HG03108 (cell line): ENCODE data around the gene PTPRO.

ENCODE experiments used
- ATAC-seq: cut with Tn5 transposase; IDR thresholded peaks from one replicate; pipeline ENCODE4 v1.9.1; 2021; ENCODE audit warnings: moderate library complexity; ENCODE audit not compliant: unreplicated experiment

PTPRO gene

GRCh38 chr12:15346488-15346887 lies 24.2 kb downstream of the PTPRO start:
- ATAC-seq, result no peak

DNA sequence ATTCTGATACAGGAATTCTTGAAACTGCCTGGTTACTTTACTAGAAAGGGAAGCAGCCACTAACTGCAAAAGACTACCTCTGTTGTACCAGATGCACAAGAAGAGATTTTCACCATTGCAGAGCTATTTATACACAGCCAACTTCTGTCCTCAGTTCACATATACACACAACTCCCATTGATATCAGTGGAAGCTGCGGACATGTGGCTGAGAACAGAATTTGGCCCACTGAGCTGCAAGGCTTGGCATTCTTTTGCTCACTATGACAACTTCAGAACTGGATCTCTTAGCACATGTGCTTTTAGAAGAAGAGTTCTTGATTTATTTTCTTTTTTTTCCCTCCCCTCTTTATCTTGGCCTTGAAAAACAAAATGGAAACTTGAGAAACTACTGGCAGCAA lies 28.3 kb downstream of the PTPRO start:
- ATAC-seq, result no peak

- no peak for ATAC-seq
These were observed 33.5 kb downstream of the PTPRO start for GRCh38 chr12:15355766-15356165.

- ATAC-seq, result no peak
These were observed 34.6 kb downstream of the PTPRO start for GRCh38 chr12:15356951-15357364.

GRCh38 chr12:15364221-15365160 lies 42.2 kb downstream of the PTPRO start:
- no peak for ATAC-seq

GRCh38 chr12:15368812-15369211 lies 46.5 kb downstream of the PTPRO start:
- ATAC-seq, result no peak

DNA sequence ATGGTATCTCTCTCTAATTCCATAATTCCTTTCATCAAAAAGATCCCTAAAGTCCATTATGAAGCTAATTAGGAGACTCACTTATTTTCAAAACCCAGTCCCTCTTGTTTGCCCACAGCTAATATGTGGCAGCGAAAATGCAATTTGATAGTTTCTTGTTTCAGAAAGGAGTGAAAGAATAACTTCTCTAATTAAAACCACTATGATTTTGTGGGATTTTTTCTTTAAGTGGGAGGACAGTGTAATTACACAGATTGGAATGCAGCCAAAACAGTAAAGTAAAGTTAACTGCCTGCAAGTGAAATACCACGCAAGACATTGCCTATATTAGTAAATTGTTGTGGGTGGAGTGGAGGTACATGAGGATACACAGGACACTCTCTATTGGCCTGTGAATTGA lies 50.0 kb downstream of the PTPRO start:
- ATAC-seq, result no peak

- ATAC-seq, result no peak
These were observed 65.5 kb downstream of the PTPRO start for GRCh38 chr12:15387772-15388171.

DNA sequence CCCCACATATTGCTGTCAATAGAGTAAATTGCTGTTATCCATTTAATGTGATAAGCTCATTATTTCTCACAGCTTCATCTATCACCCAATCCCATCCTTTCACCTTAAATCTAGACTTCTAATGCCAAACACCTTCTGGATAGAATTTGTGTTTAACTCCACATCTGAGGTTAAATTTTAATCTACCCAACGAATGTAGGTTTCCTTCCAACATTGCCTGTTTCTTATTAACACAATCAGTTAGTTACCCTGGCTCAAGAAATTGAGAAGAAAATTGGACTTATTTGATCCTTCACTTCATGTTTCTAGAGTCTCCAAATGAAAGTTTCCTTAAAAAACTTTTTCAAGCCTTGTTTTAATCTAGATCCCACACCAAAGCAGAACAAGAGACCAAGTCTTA lies 67.3 kb downstream of the PTPRO start:
- no peak for ATAC-seq

GRCh38 chr12:15393037-15393436 lies 70.7 kb downstream of the PTPRO start:
- no peak for ATAC-seq

- ATAC-seq, result no peak
These were observed 71.7 kb downstream of the PTPRO start for GRCh38 chr12:15393995-15394394.

DNA sequence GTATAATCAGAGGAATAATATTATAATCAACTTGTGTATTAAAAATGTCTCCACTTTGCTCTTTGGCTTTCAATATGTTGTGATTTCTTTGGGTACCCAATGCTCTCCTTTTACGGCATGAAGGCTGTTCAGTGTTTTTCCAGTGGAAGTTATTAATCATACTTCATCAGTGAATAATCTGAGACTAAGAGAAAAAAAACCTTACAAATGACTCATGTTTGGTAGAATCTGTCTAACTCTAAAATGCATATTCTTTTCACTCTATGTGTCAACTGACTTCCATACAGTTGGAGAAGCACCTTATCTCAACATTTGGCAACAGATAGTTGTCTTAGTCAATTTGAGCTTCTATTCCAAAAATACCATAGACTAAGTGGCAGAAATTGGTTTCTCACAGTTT lies 82.2 kb downstream of the PTPRO start:
- ATAC-seq, result no peak

DNA sequence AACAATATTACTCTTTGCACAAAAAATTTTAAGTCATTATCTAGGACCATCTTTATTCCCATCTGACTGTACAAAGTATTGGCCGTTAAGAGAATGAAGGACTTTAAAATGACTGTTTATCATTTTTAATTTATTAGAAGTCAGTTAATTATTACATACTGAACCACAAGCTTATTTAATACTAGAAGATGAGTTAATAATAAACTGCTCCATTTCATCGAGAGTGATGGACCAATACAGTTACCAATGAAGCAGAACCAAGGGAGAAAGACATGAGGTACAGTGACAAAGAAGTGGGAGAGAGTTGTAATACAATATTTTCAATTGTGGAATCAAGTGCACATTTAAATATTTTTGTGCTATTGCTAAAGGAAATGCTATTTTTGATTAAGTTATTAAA lies 83.3 kb downstream of the PTPRO start:
- ATAC-seq, result no peak

DNA sequence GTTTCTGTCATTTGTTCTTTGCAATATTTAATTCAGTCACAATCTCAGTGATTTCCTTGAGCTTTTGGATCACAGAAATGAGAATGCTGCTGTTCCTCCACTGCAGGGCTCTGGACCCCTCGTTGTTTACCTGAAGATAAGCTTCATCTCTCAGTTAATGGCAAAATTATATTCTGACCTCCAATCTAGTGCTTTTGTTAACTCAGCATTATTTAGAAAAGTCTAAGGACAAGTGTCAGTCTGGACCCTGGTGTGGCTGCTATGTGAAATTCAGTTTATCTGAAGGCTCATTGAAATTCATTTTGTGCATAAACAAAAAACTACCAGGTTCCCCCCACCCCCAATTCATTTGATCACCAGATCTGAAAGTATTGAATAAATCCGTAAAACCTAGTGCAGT lies 84.7 kb downstream of the PTPRO start:
- no peak for ATAC-seq

GRCh38 chr12:15411842-15412241 lies 89.5 kb downstream of the PTPRO start:
- no peak for ATAC-seq

- ATAC-seq, result no peak
These were observed 95.4 kb downstream of the PTPRO start for GRCh38 chr12:15417691-15418090.

DNA sequence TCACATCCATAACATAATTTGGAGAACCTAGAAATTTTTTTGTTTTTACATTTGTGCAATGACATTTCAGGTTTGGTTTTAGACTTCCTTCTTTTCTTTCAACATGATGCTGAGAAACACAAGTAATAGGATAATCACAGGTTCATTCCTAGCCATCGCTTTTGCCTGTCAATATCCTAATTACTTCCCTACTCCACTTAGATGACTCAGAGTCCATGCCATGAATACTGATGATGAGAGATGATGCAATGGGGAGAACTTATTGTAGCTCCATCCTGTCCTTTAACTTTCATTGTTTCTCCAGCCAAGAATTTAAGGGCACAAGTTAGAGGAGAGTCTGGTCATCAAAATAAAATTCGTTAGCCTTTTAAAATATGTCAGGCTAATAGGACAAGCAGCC lies 101.3 kb downstream of the PTPRO start:
- ATAC-seq, result no peak

- ATAC-seq, result no peak
These were observed 105.6 kb downstream of the PTPRO start for GRCh38 chr12:15427913-15428312.

- ATAC-seq, result no peak
These were observed 106.3 kb downstream of the PTPRO start for GRCh38 chr12:15428632-15429031.

- no peak for ATAC-seq
These were observed 107.0 kb downstream of the PTPRO start for GRCh38 chr12:15429262-15429661.

DNA sequence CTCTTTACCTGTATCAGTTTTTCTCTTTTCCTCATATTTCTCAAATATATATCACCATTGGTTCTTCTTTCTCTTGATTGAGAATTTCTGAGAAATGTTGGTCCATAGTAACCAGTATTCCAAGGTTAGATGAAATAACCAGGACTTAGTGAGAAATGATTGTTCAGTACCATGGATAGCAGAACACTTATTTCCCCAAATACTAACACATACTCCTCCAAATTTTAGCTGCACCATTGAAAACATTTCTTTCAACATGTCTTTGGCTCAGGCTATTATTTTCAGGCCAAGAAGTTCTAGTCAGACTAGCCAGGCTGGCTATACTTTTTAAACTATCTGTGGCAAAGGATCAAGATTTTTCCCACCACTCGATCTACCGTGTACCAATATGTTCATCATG lies 113.3 kb downstream of the PTPRO start:
- ATAC-seq, result no peak

DNA sequence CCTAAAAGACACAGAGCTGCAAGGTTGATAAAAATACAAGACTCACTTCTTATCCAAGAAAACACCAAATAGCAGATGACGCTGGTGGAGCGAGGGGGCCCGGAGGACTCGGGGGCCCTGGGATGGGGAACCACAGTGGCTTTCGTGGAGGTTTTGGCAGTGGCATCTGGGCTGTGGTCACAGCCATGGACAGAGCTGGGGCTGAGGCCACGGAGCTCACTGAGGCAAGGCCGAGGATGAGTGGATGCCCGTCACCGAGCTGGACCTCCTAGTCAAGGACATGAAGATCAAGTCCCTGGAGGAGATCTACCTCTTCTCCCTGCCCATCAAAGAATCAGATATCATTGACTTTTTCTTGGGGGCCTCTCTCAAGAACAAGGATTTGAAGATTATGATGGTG lies 117.2 kb downstream of the PTPRO start:
- ATAC-seq, result no peak

DNA sequence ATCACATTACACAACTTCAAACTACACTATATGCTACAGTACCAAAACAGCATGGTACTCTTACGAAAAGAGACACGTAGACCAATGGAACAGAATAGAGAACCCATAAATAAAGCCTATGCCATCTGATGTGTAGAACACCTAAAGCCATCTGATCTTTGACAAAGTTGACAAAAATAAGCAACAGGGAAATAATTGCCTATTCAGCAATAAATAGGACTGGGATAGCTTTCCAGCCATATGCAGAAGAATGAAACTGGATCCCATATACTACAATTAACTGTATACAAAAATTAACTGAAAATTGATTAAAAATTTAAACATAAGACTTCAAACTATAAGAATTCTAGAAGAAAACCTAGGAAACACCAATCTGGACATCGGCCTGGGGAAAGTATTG lies 120.7 kb downstream of the PTPRO start:
- no peak for ATAC-seq
